ENCODE data around the gene PECR.

Gene PECR

DNA sequence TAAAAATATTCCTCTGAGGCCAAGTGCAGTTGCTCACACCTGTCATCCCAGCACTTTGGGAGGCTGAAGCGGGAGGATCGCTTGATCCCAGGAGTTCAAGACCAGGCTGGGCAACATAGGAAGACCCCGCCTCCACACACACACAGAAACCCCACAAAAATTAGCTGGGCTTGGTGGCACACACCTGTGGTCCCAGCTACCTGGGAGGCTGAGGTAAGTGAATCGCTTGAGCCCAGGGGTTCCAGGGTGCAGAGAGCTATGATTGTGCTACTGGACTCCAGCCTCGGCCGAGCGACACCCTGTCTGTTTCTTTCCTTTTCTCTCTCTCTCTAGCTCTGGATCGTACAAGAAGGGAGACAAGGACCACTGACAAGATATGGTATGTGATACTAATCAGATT lies 25.7 kb upstream of the PECR start:
- TF ChIP-seq FOXP2 (optimal IDR thresholded peaks at IDR 0.05; ENCODE audit: borderline replicate concordance, extremely low read depth, extremely low read length, insufficient read depth) (no peak), TAF1 (IDR thresholded peaks at IDR 0.05; ENCODE audit: borderline replicate concordance, insufficient read depth, low read length) (no peak), POLR2AphosphoS5 (IDR thresholded peaks at IDR 0.05; ENCODE audit: low read depth, low read length) (no peak), SIN3A (IDR thresholded peaks at IDR 0.05; ENCODE audit: borderline replicate concordance, insufficient read depth, low read length) (no peak)
- TF ChIP-seq, protein P1, sequence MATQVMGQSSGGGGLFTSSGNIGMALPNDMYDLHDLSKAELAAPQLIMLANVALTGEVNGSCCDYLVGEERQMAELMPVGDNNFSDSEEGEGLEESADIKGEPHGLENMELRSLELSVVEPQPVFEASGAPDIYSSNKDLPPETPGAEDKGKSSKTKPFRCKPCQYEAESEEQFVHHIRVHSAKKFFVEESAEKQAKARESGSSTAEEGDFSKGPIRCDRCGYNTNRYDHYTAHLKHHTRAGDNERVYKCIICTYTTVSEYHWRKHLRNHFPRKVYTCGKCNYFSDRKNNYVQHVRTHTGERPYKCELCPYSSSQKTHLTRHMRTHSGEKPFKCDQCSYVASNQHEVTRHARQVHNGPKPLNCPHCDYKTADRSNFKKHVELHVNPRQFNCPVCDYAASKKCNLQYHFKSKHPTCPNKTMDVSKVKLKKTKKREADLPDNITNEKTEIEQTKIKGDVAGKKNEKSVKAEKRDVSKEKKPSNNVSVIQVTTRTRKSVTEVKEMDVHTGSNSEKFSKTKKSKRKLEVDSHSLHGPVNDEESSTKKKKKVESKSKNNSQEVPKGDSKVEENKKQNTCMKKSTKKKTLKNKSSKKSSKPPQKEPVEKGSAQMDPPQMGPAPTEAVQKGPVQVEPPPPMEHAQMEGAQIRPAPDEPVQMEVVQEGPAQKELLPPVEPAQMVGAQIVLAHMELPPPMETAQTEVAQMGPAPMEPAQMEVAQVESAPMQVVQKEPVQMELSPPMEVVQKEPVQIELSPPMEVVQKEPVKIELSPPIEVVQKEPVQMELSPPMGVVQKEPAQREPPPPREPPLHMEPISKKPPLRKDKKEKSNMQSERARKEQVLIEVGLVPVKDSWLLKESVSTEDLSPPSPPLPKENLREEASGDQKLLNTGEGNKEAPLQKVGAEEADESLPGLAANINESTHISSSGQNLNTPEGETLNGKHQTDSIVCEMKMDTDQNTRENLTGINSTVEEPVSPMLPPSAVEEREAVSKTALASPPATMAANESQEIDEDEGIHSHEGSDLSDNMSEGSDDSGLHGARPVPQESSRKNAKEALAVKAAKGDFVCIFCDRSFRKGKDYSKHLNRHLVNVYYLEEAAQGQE (IDR thresholded peaks at IDR 0.05; ENCODE audit: insufficient read depth in 1 of 2, low read depth in 2 of 2, low read length in 2 of 2), result no peak

- no peak for TF ChIP-seq FOXP2 (optimal IDR thresholded peaks at IDR 0.05; ENCODE audit: borderline replicate concordance, extremely low read depth, extremely low read length, insufficient read depth)
- no peak for TF ChIP-seq TAF1 (IDR thresholded peaks at IDR 0.05; ENCODE audit: borderline replicate concordance, insufficient read depth, low read length)
- no peak for TF ChIP-seq SIN3A (IDR thresholded peaks at IDR 0.05; ENCODE audit: borderline replicate concordance, insufficient read depth, low read length)
- TF ChIP-seq, protein P1 (IDR thresholded peaks at IDR 0.05; ENCODE audit: insufficient read depth in 1 of 2, low read depth in 2 of 2, low read length in 2 of 2), result no peak
- TF ChIP-seq POLR2AphosphoS5 (IDR thresholded peaks at IDR 0.05; ENCODE audit: low read depth, low read length), result no peak
Measured at GRCh38 chr2:216104691-216105090, 23.1 kb upstream of the PECR start.

GRCh38 chr2:216103213-216103612 lies 21.6 kb upstream of the PECR start:
- TF ChIP-seq FOXP2 (optimal IDR thresholded peaks at IDR 0.05; ENCODE audit: borderline replicate concordance, extremely low read depth, extremely low read length, insufficient read depth) (no peak), SIN3A (IDR thresholded peaks at IDR 0.05; ENCODE audit: borderline replicate concordance, insufficient read depth, low read length) (no peak), TAF1 (IDR thresholded peaks at IDR 0.05; ENCODE audit: borderline replicate concordance, insufficient read depth, low read length) (no peak), POLR2AphosphoS5 (IDR thresholded peaks at IDR 0.05; ENCODE audit: low read depth, low read length) (no peak)
- TF ChIP-seq, protein P1 (IDR thresholded peaks at IDR 0.05; ENCODE audit: insufficient read depth in 1 of 2, low read depth in 2 of 2, low read length in 2 of 2), result no peak

DNA sequence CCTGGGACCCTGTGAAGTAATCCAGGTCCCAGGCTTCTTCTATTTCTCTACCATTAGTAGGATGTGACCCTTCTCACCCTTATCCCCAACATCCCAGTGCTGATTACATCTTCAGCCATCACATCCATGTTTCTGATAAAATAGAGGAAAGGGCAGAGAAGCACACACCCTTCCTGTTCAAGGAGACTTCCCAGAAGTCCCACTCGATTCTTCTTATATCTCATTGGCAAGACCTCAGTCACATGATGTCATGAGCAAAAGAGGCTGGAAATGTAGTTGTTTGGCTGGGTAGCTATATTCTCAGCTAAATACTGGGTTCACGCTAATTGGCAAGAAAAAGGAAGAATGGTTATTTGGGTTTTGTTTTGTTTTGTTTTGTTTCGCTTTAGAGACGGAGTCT lies 19.5 kb upstream of the PECR start:
- TF ChIP-seq SIN3A (IDR thresholded peaks at IDR 0.05; ENCODE audit: borderline replicate concordance, insufficient read depth, low read length), result no peak
- no peak for TF ChIP-seq FOXP2 (optimal IDR thresholded peaks at IDR 0.05; ENCODE audit: borderline replicate concordance, extremely low read depth, extremely low read length, insufficient read depth)
- TF ChIP-seq, protein P1 (IDR thresholded peaks at IDR 0.05; ENCODE audit: insufficient read depth in 1 of 2, low read depth in 2 of 2, low read length in 2 of 2), result no peak
- no peak for TF ChIP-seq TAF1 (IDR thresholded peaks at IDR 0.05; ENCODE audit: borderline replicate concordance, insufficient read depth, low read length)
- TF ChIP-seq POLR2AphosphoS5 (IDR thresholded peaks at IDR 0.05; ENCODE audit: low read depth, low read length), result no peak
